H1 (cell line): Measurements from ENCODE around the gene PEX26. TPM values are rescaled to one million over a fixed set of nuclear protein-coding genes. Genes with fewer than 3 reads are reported as not detected.

ENCODE experiments used
- CTCF ChIA-PET: fragments of 300-600 bp; sonication (Branson Sonifier 250); formaldehyde crosslinking; loops from one replicate; lab custom pipeline; 2021; ENCODE audit not compliant: partially characterized antibody; lab: Charles Lee
- POLR2A ChIA-PET: fragments of 300-600 bp; sonication (Branson Sonifier 250); formaldehyde crosslinking; loops from one replicate; lab custom pipeline; 2021; ENCODE audit warnings: inconsistent platforms; ENCODE audit not compliant: partially characterized antibody; lab: Charles Lee
- DNase-seq, 2 experiments: peaks; one replicate each; pipeline versions ENCODE4 v3.0.0 to v3.0.0-alpha.2; 2010 to 2022; ENCODE audit warnings: low spot score in 2 of 2, low read depth in 1 of 2, mixed read lengths in 1 of 2
- FAIRE-seq: peaks from 2 replicates; lab custom pipeline; 2011; peaks lifted over from hg19 to GRCh38; lab: Jason Lieb, UNC
- H2AFZ ChIP-seq: 2 replicates; pipeline ENCODE4 v1.8.1; 2012; ENCODE audit warnings: low read length, inconsistent platforms
- H2AK5ac ChIP-seq: 2 replicates; pipeline ENCODE4 v1.6.1; 2013; ENCODE audit warnings: low read depth, low read length
- H2BK120ac ChIP-seq: replicated peaks from 2 replicates; pipeline ENCODE3; 2013; ENCODE audit warnings: low read depth, low read length, inconsistent platforms
- H2BK12ac ChIP-seq: 2 replicates; pipeline ENCODE4 v1.6.1; 2013; ENCODE audit warnings: low read depth, low read length
- H2BK15ac ChIP-seq: 2 replicates; pipeline ENCODE4 v1.6.1; 2013; ENCODE audit warnings: low read length
- H2BK20ac ChIP-seq: 2 replicates; pipeline ENCODE4 v1.6.1; 2013; ENCODE audit warnings: low read length
- H2BK5ac ChIP-seq: 2 replicates; pipeline ENCODE4 v1.6.1; 2013; ENCODE audit warnings: low read depth, low read length
- H3K14ac ChIP-seq: 2 replicates; pipeline ENCODE4 v1.6.1; 2013; ENCODE audit warnings: inconsistent platforms; ENCODE audit not compliant: insufficient read length
- H3K18ac ChIP-seq: 2 replicates; pipeline ENCODE4 v1.6.1; 2013; ENCODE audit warnings: low read length; ENCODE audit errors: extremely low read depth
- H3K23ac ChIP-seq: 2 replicates; pipeline ENCODE4 v1.6.1; 2013; ENCODE audit warnings: inconsistent platforms; ENCODE audit not compliant: insufficient read length
- H3K23me2 ChIP-seq: 2 replicates; pipeline ENCODE4 v1.6.1; 2013; ENCODE audit warnings: low read depth, low read length
- H3K27ac ChIP-seq: 2 replicates; pipeline ENCODE4 v1.6.1; 2011; ENCODE audit warnings: low read depth, low read length, inconsistent platforms
- H3K27me3 ChIP-seq, 4 experiments: replicated peaks in 1 of 4; 1 replicate in 1 of 4; 2 replicates in 3 of 4; pipeline versions ENCODE4 v1.6.1 to v1.8.1; 2011 to 2013; ENCODE audit warnings: low read length in 3 of 4, mild to moderate bottlenecking in 3 of 4, inconsistent platforms in 2 of 4, mixed read lengths in 2 of 4, moderate library complexity in 1 of 4; ENCODE audit not compliant: control insufficient read depth in 3 of 4, insufficient read depth in 3 of 4; ENCODE audit errors: extremely low read depth in 1 of 4
- H3K36me3 ChIP-seq, 4 experiments: 2 replicates each; pipeline versions ENCODE4 v1.6.1 to v1.8.1; 2011 to 2013; ENCODE audit warnings: mild to moderate bottlenecking in 4 of 4, low read length in 3 of 4, moderate library complexity in 2 of 4, control low read depth in 1 of 4, inconsistent platforms in 1 of 4; ENCODE audit not compliant: insufficient read depth in 4 of 4, control insufficient read depth in 2 of 4
- H3K4ac ChIP-seq: replicated peaks from 2 replicates; pipeline ENCODE3; 2013; ENCODE audit warnings: low read length, low read depth, mixed read lengths, inconsistent platforms; ENCODE audit not compliant: insufficient read length
- H3K4me1 ChIP-seq, 4 experiments: replicated peaks in 1 of 4; 1 replicate in 1 of 4; 2 replicates in 3 of 4; pipeline versions ENCODE4 v1.6.1 to v1.8.1; 2011 to 2013; ENCODE audit warnings: low read length in 3 of 4, inconsistent platforms in 2 of 4, mixed read lengths in 1 of 4; ENCODE audit not compliant: insufficient read depth in 4 of 4, control insufficient read depth in 3 of 4
- H3K4me2 ChIP-seq, 2 experiments: 2 replicates each; pipeline versions ENCODE4 v1.6.1 to v1.8.1; 2011 to 2013; ENCODE audit warnings: low read depth in 2 of 2, low read length in 2 of 2, control low read depth in 1 of 2, inconsistent platforms in 1 of 2, mild to moderate bottlenecking in 1 of 2; ENCODE audit not compliant: insufficient read depth in 1 of 2
- H3K4me3 ChIP-seq, 4 experiments: fragments of 200-600, 300-600 bp in 1 of 4; sonication (generic), shearing (Covaris generic), sonication (Bioruptor Twin) in 1 of 4; 2 replicates each; pipeline versions ENCODE4 v1.5.1 to v1.8.1; 2011 to 2016; ENCODE audit warnings: low read length in 4 of 4, low read depth in 3 of 4, control low read depth in 2 of 4, inconsistent platforms in 2 of 4, mild to moderate bottlenecking in 2 of 4, mixed read lengths in 1 of 4, moderate library complexity in 1 of 4; ENCODE audit not compliant: insufficient read depth in 2 of 4; ENCODE audit errors: extremely low read depth in 1 of 4
- H3K56ac ChIP-seq: replicated peaks from 2 replicates; pipeline ENCODE3; 2013; ENCODE audit warnings: low read depth, mild to moderate bottlenecking, mixed read lengths, low read length, inconsistent platforms; ENCODE audit not compliant: insufficient read length
- H3K79me1 ChIP-seq: 2 replicates; pipeline ENCODE4 v1.6.1; 2013; ENCODE audit warnings: low read depth, low read length, control low read depth
- H3K79me2 ChIP-seq, 2 experiments: 2 replicates each; pipeline versions ENCODE4 v1.6.1 to v1.8.1; 2012 to 2013; ENCODE audit warnings: low read length in 2 of 2, mild to moderate bottlenecking in 2 of 2, inconsistent platforms in 1 of 2; ENCODE audit not compliant: insufficient read depth in 2 of 2, control insufficient read depth in 1 of 2
- H3K9ac ChIP-seq, 4 experiments: replicated peaks in 1 of 4; 1 replicate in 1 of 4; 2 replicates in 3 of 4; pipeline versions ENCODE4 v1.6.1 to v1.8.1; 2011 to 2013; ENCODE audit warnings: low read depth in 3 of 4, low read length in 3 of 4, control low read depth in 2 of 4, mild to moderate bottlenecking in 2 of 4, moderate library complexity in 2 of 4, inconsistent platforms in 1 of 4; ENCODE audit errors: extremely low read depth in 1 of 4
- H3K9me3 ChIP-seq, 2 experiments: 2 replicates each; pipeline versions ENCODE4 v1.6.1 to v1.8.1; 2012 to 2013; ENCODE audit warnings: mild to moderate bottlenecking in 2 of 2, moderate library complexity in 2 of 2, control low read depth in 1 of 2, inconsistent platforms in 1 of 2, low read depth in 1 of 2, low read length in 1 of 2, mixed read lengths in 1 of 2; ENCODE audit not compliant: insufficient read depth in 2 of 2
- H4K20me1 ChIP-seq, 2 experiments: replicated peaks in 1 of 2; 2 replicates each; pipeline versions ENCODE3 to v1.8.1; 2011 to 2013; ENCODE audit warnings: inconsistent platforms in 2 of 2, low read length in 2 of 2, mild to moderate bottlenecking in 1 of 2; ENCODE audit not compliant: insufficient read depth in 2 of 2, control insufficient read depth in 1 of 2
- H4K5ac ChIP-seq: 2 replicates; pipeline ENCODE4 v1.6.1; 2013; ENCODE audit warnings: low read length, low read depth, mixed read lengths, inconsistent platforms; ENCODE audit not compliant: insufficient read length
- H4K8ac ChIP-seq: 2 replicates; pipeline ENCODE4 v1.8.0; 2013; ENCODE audit warnings: mild to moderate bottlenecking, moderate library complexity, low read length, inconsistent platforms; ENCODE audit not compliant: insufficient read depth; ENCODE audit errors: extremely low read depth
- H4K91ac ChIP-seq: replicated peaks from 2 replicates; pipeline ENCODE3; 2013; ENCODE audit warnings: low read length, mixed read lengths, inconsistent platforms; ENCODE audit not compliant: insufficient read length
- EZH2 ChIP-seq: fragments of 200-600 bp; sonication (generic); IDR thresholded peaks from 2 replicates; pipeline ENCODE4 v1.7.1; 2012; ENCODE audit warnings: low read depth, mild to moderate bottlenecking, moderate library complexity, low read length, inconsistent platforms; ENCODE audit not compliant: severe bottlenecking
- RAD21 ChIP-seq, 2 experiments: IDR thresholded peaks in 1 of 2; conservative IDR thresholded peaks in 1 of 2; 2 replicates each; pipeline ENCODE4 v1.6.1; 2011; ENCODE audit warnings: low read depth in 2 of 2, low read length in 2 of 2, improper control_type of control experiment in 1 of 2, inconsistent platforms in 1 of 2, mild to moderate bottlenecking in 1 of 2, moderate library complexity in 1 of 2
- whole genome bisulfite sequencing, 2 experiments: shearing (Covaris generic) in 1 of 2; methylation state at CpG; one replicate each; pipeline versions ENCODE4 v1.1.6 to v1.1.7; 2013 to 2015; ENCODE audit warnings: low lambda C conversion rate in 2 of 2, mixed read lengths in 2 of 2, inconsistent platforms in 1 of 2, low coverage in 1 of 2, missing lambda C conversion rate in 1 of 2; ENCODE audit not compliant: insufficient replicate concordance in 2 of 2, insufficient coverage in 1 of 2, insufficient read length in 1 of 2; ENCODE audit errors: extremely low coverage in 1 of 2, missing lambda C conversion rate in 1 of 2; 5-methylcytosine and 5-hydroxymethylcytosine counted together
- polyA plus RNA-seq, 7 experiments: library from polyadenylated mRNA; depleted of rRNA in 3 of 7; stranded (reverse) in 5 of 7; unstranded in 2 of 7; fragments of >200 nt in 5 of 7; fragments of 200-250 nt in 2 of 7; gene quantifications; 1 replicate in 5 of 7; 2 replicates in 1 of 7; 4 replicates in 1 of 7; pipeline versions ENCODE4 v1.2.1 to v1.2.3, GENCODE V29; 2011 to 2013; ENCODE audit warnings: missing spikeins in 2 of 7, mixed read lengths in 2 of 7
- total RNA-seq: library from RNA; stranded (reverse); fragmentation: NEBNext Ultra II Directional; extraction: Animal tissue kit (Norgen Biotek cat#: 25700); gene quantifications from 2 replicates; pipeline ENCODE4 v1.2.1, GENCODE V29; 2021

PEX26 gene
- total and polyA plus RNA-seq, 2 of the 8 experiments (the other 6 are each of a cell fraction or from before 2014, with no cell fraction given) = 33.1 to 49.0 TPM

- Histone ChIP-seq H4K91ac (no peak overlapping the region), H3K27me3 (no peaks in the 10 kb centered on the region; a peak in 1 of 7 replicates)
- CTCF ChIA-PET = interaction anchor here (0.9 to 1.6 kb wide), 2 partner anchors 14 to 30 kb away, joined by 3 to 6 read pairs; no protein-coding TSS in a partner anchor
- TF ChIP-seq EZH2 (no peak), RAD21 (IDR thresholded peaks at IDR 0.05 in 1 of 2, conservative IDR thresholded peaks at IDR 0.05 in 1 of 2; ENCODE audit: low read depth in 2 of 2, low read length in 2 of 2) (no peak)
Observed at GRCh38 chr22:18045794-18046193, 32.0 kb upstream of the PEX26 start.

More at GRCh38 chr22:18045794-18046193, 32.0 kb upstream of the PEX26 start:
- H2BK5ac ChIP-seq = no peak overlapping the region
- no peaks in the 10 kb centered on the region for H3K23me2 ChIP-seq
- no peaks in the 10 kb centered on the region for H4K20me1 ChIP-seq
- H2AK5ac ChIP-seq = no peak overlapping the region
- H3K4me1 ChIP-seq = no peaks in the 10 kb centered on the region
- no peaks in the 10 kb centered on the region for H3K36me3 ChIP-seq
- H2BK12ac ChIP-seq = no peak overlapping the region
- H3K79me2 ChIP-seq = no peaks in the 10 kb centered on the region
- DNase-seq = no peak
- H2BK20ac ChIP-seq = no peak overlapping the region
- FAIRE-seq = no peak
- no peak overlapping the region for H3K4ac ChIP-seq
- 94% methylated on average over 4 of the region's 4 CpGs; no CpG with 5 or more reads in 1 of the 2 experiments for WGBS, 2 experiments
- H3K23ac ChIP-seq = no peak overlapping the region
- no peak overlapping the region for H4K5ac ChIP-seq
- no peak overlapping the region for H3K27ac ChIP-seq
- H3K9ac ChIP-seq = no peak overlapping the region
- no peak overlapping the region for H3K4me3 ChIP-seq
- no peak overlapping the region for H2AFZ ChIP-seq
- H3K56ac ChIP-seq = no peak overlapping the region
- no peak overlapping the region for H3K4me2 ChIP-seq
- H3K79me1 ChIP-seq = no peaks in the 10 kb centered on the region
- no peak overlapping the region for H2BK15ac ChIP-seq
- H3K14ac ChIP-seq = no peak overlapping the region
- H3K18ac ChIP-seq = no peak overlapping the region
- no peak overlapping the region for H2BK120ac ChIP-seq
- POLR2A ChIA-PET = no interaction called here
- peaks cover 3 to 7% of the 10 kb centered on the region in 2 experiments; a peak in 3 of 4 replicates for H3K9me3 ChIP-seq
- H4K8ac ChIP-seq = no peak overlapping the region
